Calu3 (cell line): ENCODE measurements around the gene OR52N5. TPM values are rescaled to one million over a fixed set of nuclear protein-coding genes. Genes with fewer than 3 reads are reported as not detected.

ENCODE experiments used
- BruUV-seq: library from RNA; stranded (reverse); fragments of 400-500 nt; replicated peaks from 2 replicates; lab custom pipeline; 2021; lab: Mats Ljungman, UMichigan
- CTCF ChIA-PET: fragments of 300-600 bp; sonication (Branson Sonifier 250); formaldehyde crosslinking; loops from one replicate; lab custom pipeline; 2022; ENCODE audit warnings: antibody characterized with exemption; lab: Charles Lee
- DNase-seq: peaks from one replicate; pipeline ENCODE4 v3.0.0; 2022
- H3K27ac Mint-ChIP-seq: one replicate; pipeline ENCODE4 v1.8.0; 2022; ENCODE audit warnings: mixed read lengths; ENCODE audit not compliant: unreplicated experiment
- H3K27me3 Mint-ChIP-seq: one replicate; pipeline ENCODE4 v1.8.0; 2022; ENCODE audit warnings: mixed read lengths; ENCODE audit not compliant: unreplicated experiment
- H3K36me3 Mint-ChIP-seq: one replicate; pipeline ENCODE4 v1.8.0; 2022; ENCODE audit warnings: mild to moderate bottlenecking, moderate library complexity, mixed read lengths; ENCODE audit not compliant: insufficient read depth, unreplicated experiment
- H3K4me1 Mint-ChIP-seq: one replicate; pipeline ENCODE4 v1.8.0; 2022; ENCODE audit warnings: mild to moderate bottlenecking, low read depth, mixed read lengths; ENCODE audit not compliant: unreplicated experiment
- H3K4me3 Mint-ChIP-seq: one replicate; pipeline ENCODE4 v1.8.0; 2022; ENCODE audit warnings: mild to moderate bottlenecking, low read depth, moderate library complexity, mixed read lengths; ENCODE audit not compliant: unreplicated experiment
- H3K9me3 Mint-ChIP-seq: one replicate; pipeline ENCODE4 v1.8.0; 2022; ENCODE audit warnings: low read depth, mixed read lengths; ENCODE audit not compliant: unreplicated experiment
- intact Hi-C: fragments of 100-400 bp; cut with micrococcal nuclease; formaldehyde crosslinking; loops from one replicate; pipeline ENCODE4 v1.10.0; 2022; ENCODE audit not compliant: unreplicated experiment
- total RNA-seq: library from RNA; stranded (reverse); gene quantifications from 2 replicates; pipeline ENCODE4 v1.2.3, GENCODE V29; 2022
- TF ChIP-seq, protein P1 (sequence below): fragments of 200-600 bp; IDR thresholded peaks from one replicate; pipeline ENCODE4 v1.8.0; 2022; ENCODE audit warnings: antibody characterized with exemption; ENCODE audit not compliant: unreplicated experiment

Gene OR52N5
- total RNA-seq, 1 experiment from 2014 or later: not detected

DNA sequence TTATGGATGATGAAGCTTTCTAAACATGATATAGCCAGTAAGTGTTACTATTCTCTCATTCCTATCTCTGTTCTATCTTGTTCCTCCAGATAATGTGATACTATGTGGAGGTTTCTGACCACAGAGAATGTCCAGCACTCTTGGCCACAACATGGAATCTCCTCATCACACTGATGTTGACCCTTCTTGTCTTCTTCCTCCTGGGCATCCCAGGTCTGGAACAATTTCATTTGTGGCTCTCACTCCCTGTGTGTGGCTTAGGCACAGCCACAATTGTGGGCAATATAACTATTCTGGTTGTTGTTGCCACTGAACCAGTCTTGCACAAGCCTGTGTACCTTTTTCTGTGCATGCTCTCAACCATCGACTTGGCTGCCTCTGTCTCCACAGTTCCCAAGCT, 56.8 kb downstream of the OR52N5 start:
- CTCF ChIA-PET: no interaction called here
- H3K4me3 Mint-ChIP-seq: no peak overlapping the region
- no peak for DNase-seq
- no peak overlapping the region for H3K27ac Mint-ChIP-seq
- H3K27me3 Mint-ChIP-seq: peaks cover 41% of the 10 kb centered on the region
- intact Hi-C loops: no loop called here
- BruUV-seq: no TSS peak
- no peaks in the 10 kb centered on the region for H3K9me3 Mint-ChIP-seq
- H3K36me3 Mint-ChIP-seq: no peaks in the 10 kb centered on the region
- no peaks in the 10 kb centered on the region for H3K4me1 Mint-ChIP-seq
- TF ChIP-seq, protein P1, sequence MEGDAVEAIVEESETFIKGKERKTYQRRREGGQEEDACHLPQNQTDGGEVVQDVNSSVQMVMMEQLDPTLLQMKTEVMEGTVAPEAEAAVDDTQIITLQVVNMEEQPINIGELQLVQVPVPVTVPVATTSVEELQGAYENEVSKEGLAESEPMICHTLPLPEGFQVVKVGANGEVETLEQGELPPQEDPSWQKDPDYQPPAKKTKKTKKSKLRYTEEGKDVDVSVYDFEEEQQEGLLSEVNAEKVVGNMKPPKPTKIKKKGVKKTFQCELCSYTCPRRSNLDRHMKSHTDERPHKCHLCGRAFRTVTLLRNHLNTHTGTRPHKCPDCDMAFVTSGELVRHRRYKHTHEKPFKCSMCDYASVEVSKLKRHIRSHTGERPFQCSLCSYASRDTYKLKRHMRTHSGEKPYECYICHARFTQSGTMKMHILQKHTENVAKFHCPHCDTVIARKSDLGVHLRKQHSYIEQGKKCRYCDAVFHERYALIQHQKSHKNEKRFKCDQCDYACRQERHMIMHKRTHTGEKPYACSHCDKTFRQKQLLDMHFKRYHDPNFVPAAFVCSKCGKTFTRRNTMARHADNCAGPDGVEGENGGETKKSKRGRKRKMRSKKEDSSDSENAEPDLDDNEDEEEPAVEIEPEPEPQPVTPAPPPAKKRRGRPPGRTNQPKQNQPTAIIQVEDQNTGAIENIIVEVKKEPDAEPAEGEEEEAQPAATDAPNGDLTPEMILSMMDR: no peak

Other genes with a start within 250 kb of the OR52N5 start
- gene OR52H1, start 234.8 kb downstream of the OR52N5 start, total RNA-seq: not detected in 2 replicates
- not detected in 2 replicates for gene OR52B6, start 202.5 kb downstream of the OR52N5 start, total RNA-seq
- 0.80 and 2.8 TPM in 2 replicates for gene TRIM6, start 186.7 kb downstream of the OR52N5 start, total RNA-seq
- 9.9 and 13.1 TPM in 2 replicates for gene TRIM34, start 158.4 kb downstream of the OR52N5 start, total RNA-seq
- gene TRIM5, start 98.3 kb downstream of the OR52N5 start, total RNA-seq: 36.8 and 44.1 TPM in 2 replicates
- 11.5 and 37.8 TPM in 2 replicates for gene TRIM22, start 93.6 kb downstream of the OR52N5 start, total RNA-seq
- not detected in 2 replicates for gene OR56B1, start 46.9 kb downstream of the OR52N5 start, total RNA-seq
- not detected in 2 replicates for gene OR52N4, start 29.1 kb downstream of the OR52N5 start, total RNA-seq
- gene OR52N1, start 7.9 kb upstream of the OR52N5 start, total RNA-seq: not detected in 2 replicates
- not detected in 2 replicates for gene OR52N2, start 25.6 kb upstream of the OR52N5 start, total RNA-seq
- not detected in 2 replicates for gene OR52E6, start 58.5 kb upstream of the OR52N5 start, total RNA-seq
- not detected in 2 replicates for gene OR52E8, start 74.3 kb upstream of the OR52N5 start, total RNA-seq
- gene OR52E4, start 97.3 kb upstream of the OR52N5 start, total RNA-seq: not detected in 2 replicates
- gene OR52E5, start 109.9 kb upstream of the OR52N5 start, total RNA-seq: not detected in 2 replicates
- not detected in 2 replicates for gene OR56A3, start 158.9 kb upstream of the OR52N5 start, total RNA-seq
- gene OR56A5, start 185.1 kb upstream of the OR52N5 start, total RNA-seq: not detected in 2 replicates
- not detected in 2 replicates for gene OR52L1, start 203.6 kb upstream of the OR52N5 start, total RNA-seq
- 0.26 TPM in 1 of 2 replicates, not detected in the other for gene OR56A4, start 223.6 kb upstream of the OR52N5 start, total RNA-seq
- gene OR56A1, start 247.4 kb upstream of the OR52N5 start, total RNA-seq: not detected in 2 replicates